Suppressor macrophage (primary cell): ENCODE results near the gene DDX31.
A peak's percentile ranks its signal among the peaks of the same experiment; 100 is the strongest.
"Not testable (repeated sequence)": the region's sequence is repeated elsewhere in the genome, so short reads cannot be mapped to it uniquely, and the experiment has no call there.

Source experiments
- DNase-seq, 4 experiments: peaks; one replicate each; pipeline ENCODE4 v3.0.0-alpha.2; 2020 to 2022

DDX31 gene

GRCh38 chr9:132575811-132576210 is 94.0 kb downstream of the DDX31 start:
- no peak for DNase-seq

GRCh38 chr9:132575005-132575609 is 94.7 kb downstream of the DDX31 start:
- peak; percentile 59 to 82 (median 72) for DNase-seq

GRCh38 chr9:132572921-132573320 is 96.9 kb downstream of the DDX31 start:
- DNase-seq = no peak

- no peak for DNase-seq
These were observed 97.8 kb downstream of the DDX31 start for GRCh38 chr9:132571806-132572600.

- not testable (repeated sequence) for DNase-seq
These were observed 101.0 kb downstream of the DDX31 start for GRCh38 chr9:132568787-132569186.

GRCh38 chr9:132564526-132564925 is 105.3 kb downstream of the DDX31 start:
- DNase-seq = no peak

- DNase-seq = peak in 3 of 4 experiments; percentile 16 to 57 (median 16)
These were observed 107.5 kb downstream of the DDX31 start for GRCh38 chr9:132562306-132562573.

GRCh38 chr9:132560616-132561202 is 109.1 kb downstream of the DDX31 start:
- no peak for DNase-seq

- DNase-seq = no peak
These were observed 110.1 kb downstream of the DDX31 start for GRCh38 chr9:132559711-132560110.

GRCh38 chr9:132557159-132557558 is 112.6 kb downstream of the DDX31 start:
- DNase-seq = no peak

- no peak for DNase-seq
These were observed 113.1 kb downstream of the DDX31 start for GRCh38 chr9:132556714-132557113.

- no peak for DNase-seq
These were observed 113.5 kb downstream of the DDX31 start for GRCh38 chr9:132556235-132556634.

GRCh38 chr9:132555528-132555927 is 114.3 kb downstream of the DDX31 start:
- no peak for DNase-seq

GRCh38 chr9:132554755-132555154 is 115.0 kb downstream of the DDX31 start:
- DNase-seq = no peak

- no peak for DNase-seq
These were observed 117.7 kb downstream of the DDX31 start for GRCh38 chr9:132552041-132552440.

GRCh38 chr9:132551556-132551955 is 118.2 kb downstream of the DDX31 start:
- DNase-seq = no peak

- DNase-seq = no peak
These were observed 120.8 kb downstream of the DDX31 start for GRCh38 chr9:132548751-132549640.

- DNase-seq = no peak
These were observed 121.6 kb downstream of the DDX31 start for GRCh38 chr9:132547976-132548730.

- no peak for DNase-seq
These were observed 122.3 kb downstream of the DDX31 start for GRCh38 chr9:132547436-132547835.

GRCh38 chr9:132547052-132547431 is 122.7 kb downstream of the DDX31 start:
- DNase-seq = no peak

- no peak for DNase-seq
These were observed 123.4 kb downstream of the DDX31 start for GRCh38 chr9:132546148-132547051.
